NCI-H2107 treated with DMSO at 0.1 percent for 48 hours (cell line): Measurements from ENCODE around the gene MEIS1.
A peak's percentile ranks its signal among the peaks of the same experiment; 100 is the strongest.

ENCODE experiments used
- DNase-seq: peaks from one replicate; lab custom pipeline; 2025; ENCODE audit not compliant: unreplicated experiment; lab: John Stamatoyannopoulos, UW

The MEIS1 gene

DNA sequence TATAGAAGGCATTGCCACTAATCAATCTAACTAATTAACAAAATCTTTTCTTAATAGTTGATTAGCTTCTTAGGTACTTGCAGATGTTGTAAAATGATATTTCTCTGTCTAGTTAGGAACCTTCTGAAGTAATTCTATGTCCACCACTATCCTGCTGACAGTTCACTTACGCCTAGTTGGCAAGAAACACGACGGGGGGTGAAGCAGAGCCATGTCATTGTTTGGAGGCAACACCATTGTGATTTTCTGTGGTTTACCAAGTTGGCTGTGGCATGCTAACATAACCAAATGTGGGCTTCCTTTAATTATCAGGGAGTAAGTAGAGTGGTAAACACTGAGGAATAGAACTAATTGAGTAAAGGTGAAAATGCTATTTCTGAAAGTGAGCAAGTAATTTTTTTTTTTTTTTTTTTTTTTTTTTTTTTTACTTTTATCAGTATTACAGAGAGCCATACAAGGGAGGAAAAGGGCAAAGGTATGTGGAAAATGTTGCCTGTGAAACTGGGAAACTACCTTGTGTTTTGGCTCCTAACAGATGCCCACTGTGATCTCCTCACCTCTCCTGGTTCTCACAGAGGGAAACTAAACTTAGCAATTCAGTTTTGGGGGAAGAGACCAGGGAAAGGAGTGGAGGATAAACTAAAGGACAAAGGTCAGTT, 126.8 kb downstream of the MEIS1 start:
- no peak for DNase-seq

- no peak for DNase-seq
Observed at GRCh38 chr2:66562304-66562685, 127.4 kb downstream of the MEIS1 start.

DNA sequence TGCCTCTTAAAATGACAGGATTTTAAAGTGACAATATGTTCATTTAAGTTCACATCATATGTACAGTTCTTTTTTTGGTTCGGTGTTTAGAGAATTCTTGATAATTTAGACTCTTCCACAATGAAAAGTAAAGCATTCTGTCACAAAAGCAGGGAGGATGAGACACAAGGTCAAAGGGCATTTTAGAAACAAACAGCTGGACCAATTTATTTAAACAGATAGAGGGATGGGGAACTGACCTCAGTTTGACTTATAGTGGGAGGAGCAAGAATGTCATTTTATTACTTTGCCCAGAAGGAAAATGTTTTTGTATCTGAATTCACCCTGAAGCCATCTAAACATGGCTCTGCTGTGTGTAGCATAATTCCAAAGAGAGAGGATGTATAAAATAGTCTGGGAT, 128.5 kb downstream of the MEIS1 start:
- DNase-seq, result no peak

- DNase-seq, result no peak
Observed at GRCh38 chr2:66565291-66565690, 130.4 kb downstream of the MEIS1 start.

GRCh38 chr2:66566726-66567399, 131.9 kb downstream of the MEIS1 start:
- no peak for DNase-seq

DNA sequence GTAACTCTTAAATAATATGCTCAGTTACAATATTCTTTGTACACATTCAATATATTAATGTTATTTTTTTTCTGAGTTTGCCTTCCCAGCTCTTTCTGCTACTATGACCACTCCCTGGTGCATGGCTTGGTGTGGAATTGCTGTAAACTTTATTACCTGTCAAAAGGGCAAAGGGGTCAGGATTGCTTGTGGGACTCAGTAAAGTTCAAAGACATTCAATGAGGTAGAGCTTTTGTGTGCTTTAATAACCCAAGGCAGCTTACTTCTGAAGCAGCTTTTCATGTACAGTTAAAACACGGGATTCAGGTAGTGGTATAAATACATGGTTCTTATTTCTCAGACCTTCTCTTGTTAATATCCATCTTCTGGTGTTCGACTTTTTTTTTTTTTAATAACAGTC, 132.8 kb downstream of the MEIS1 start:
- no peak for DNase-seq

GRCh38 chr2:66568650-66569300, 133.8 kb downstream of the MEIS1 start:
- DNase-seq, result no peak

- DNase-seq, result no peak
Observed at GRCh38 chr2:66569321-66569851, 134.5 kb downstream of the MEIS1 start.

GRCh38 chr2:66569974-66570373, 135.0 kb downstream of the MEIS1 start:
- no peak for DNase-seq

GRCh38 chr2:66570471-66570870, 135.5 kb downstream of the MEIS1 start:
- DNase-seq, result no peak

GRCh38 chr2:66571918-66572317, 137.0 kb downstream of the MEIS1 start:
- DNase-seq, result no peak

- no peak for DNase-seq
Observed at GRCh38 chr2:66572391-66572790, 137.5 kb downstream of the MEIS1 start.

DNA sequence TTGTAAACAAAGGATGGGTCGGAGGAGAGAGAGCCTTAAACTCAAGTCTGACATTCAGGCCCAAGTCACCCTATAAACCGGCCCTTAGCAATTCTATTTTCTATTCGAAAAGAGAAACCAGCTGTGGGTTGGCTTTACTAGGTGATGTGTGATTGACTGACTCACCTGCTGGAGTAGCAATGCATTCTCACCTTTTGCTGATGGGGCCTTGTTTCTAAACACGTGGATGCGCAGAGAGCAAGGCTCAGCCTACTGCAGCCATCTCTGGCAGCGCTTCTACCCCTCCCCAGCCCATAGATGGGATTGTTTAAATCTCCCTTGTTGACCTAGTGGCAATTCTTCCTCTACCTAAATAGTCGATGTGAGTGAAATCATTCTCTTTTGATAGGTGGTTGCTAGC, 138.5 kb downstream of the MEIS1 start:
- DNase-seq, result no peak

GRCh38 chr2:66573821-66574233, 138.9 kb downstream of the MEIS1 start:
- DNase-seq, result no peak

DNA sequence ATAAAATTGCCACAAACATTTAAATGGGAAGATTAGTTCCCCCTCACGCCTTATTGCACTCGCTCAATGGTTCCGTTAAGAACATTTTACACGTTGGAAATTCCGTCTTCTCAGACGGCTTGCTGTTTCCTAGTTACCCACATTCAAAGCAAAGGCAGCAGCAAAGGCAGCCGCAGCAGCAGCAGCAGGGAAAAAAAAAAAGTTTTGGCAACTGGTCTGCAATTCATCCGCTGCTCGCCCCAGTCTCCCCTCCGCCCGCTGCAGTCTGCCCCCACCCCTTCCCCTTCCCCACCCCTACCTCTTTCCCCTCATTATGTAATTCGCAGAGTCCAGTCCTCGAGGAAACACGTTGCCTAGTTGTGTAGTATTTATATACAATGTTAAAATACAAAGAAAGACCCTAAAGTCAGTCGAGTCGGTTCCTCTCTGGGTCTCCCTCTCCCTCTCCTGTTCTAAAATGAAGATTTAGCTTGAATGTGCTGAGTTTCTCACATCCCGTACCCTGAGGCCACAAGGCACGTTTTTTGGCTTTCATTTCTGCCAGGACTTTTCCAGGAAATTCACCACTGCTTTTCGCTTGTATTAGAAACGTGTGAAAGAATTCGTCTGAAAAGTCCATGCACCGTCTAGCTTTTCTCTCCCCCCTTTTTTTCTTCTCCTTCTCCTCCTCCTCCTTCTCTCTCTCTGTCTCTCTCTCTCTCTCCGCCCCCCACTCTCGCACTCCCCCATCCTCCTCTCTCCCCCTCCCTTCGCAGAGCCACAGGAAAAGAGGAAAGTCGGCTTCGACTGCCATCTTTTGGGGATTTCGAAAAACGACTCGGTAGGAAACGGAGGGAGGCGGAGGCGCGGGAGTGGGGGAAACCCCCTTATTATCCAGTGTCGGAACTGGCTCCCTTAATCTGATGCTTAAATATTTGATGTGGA, 140.0 kb downstream of the MEIS1 start:
- DNase-seq, result peak; percentile 57

GRCh38 chr2:66575625-66576310, 140.8 kb downstream of the MEIS1 start:
- no peak for DNase-seq

GRCh38 chr2:66576311-66576560, 141.3 kb downstream of the MEIS1 start:
- DNase-seq, result no peak

DNA sequence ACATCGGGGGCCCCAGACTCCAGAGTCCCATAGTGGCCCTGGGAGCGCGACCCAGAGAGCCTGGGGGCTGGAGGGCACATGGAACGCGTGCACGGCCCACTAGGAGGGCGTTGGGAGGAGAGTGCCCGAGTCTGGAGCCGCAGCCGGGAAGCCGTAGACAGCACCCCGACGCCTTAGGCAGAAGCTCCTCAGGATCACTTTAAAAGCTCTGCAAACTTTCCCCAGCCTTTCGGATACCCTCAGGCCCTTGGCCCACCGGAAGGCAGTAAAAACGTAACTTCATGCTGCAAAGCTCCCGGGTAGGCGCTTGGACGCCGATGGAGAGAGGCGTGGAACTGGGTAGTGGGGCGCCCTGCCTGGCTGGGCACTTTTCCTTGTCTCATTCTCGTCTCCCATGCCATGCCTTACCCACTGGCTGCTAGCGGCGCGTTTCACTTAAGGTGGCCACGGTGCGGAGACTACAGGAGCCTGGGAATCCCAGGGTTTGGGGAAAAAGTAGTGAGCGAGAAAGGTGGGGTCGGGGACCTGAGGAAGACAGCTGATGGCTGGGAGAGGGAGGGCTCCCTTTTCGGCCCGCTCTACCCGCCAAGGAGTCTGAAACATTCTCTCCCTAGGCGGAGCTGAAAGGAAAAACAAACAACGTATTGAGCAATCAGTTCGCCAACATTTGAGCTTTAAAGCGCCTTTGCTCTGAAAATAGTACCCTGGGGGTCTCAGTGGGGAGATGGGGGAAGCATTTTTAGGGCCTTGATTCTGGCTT, 141.8 kb downstream of the MEIS1 start:
- DNase-seq, result no peak

GRCh38 chr2:66577321-66578053, 142.6 kb downstream of the MEIS1 start:
- DNase-seq, result no peak
